Endodermal cell (in vitro differentiated cells): Measurements from ENCODE around the gene PPP4R1. TPM values are rescaled to one million over a fixed set of nuclear protein-coding genes. Genes with fewer than 3 reads are reported as not detected.

ENCODE experiments used
- DNase-seq: peaks from one replicate; pipeline ENCODE4 v3.0.0-alpha.2; 2017
- H3K27ac ChIP-seq: 2 replicates; pipeline ENCODE4 v1.5.1; 2013; ENCODE audit warnings: mild to moderate bottlenecking, low read depth, low read length, moderate library complexity
- H3K27me3 ChIP-seq: 2 replicates; pipeline ENCODE4 v1.6.1; 2013; ENCODE audit warnings: mild to moderate bottlenecking, low read length, moderate library complexity; ENCODE audit not compliant: insufficient read depth, control insufficient read depth, poor library complexity, severe bottlenecking
- H3K36me3 ChIP-seq: 2 replicates; pipeline ENCODE4 v1.7.0; 2013; ENCODE audit warnings: mild to moderate bottlenecking, low read length, moderate library complexity; ENCODE audit not compliant: control insufficient read depth, insufficient read depth
- H3K4me1 ChIP-seq: one replicate; pipeline ENCODE4 v1.7.0; 2013; ENCODE audit warnings: low read length; ENCODE audit not compliant: control insufficient read depth, insufficient read depth
- H3K4me3 ChIP-seq: 2 replicates; pipeline ENCODE4 v1.5.1; 2013; ENCODE audit warnings: mild to moderate bottlenecking, low read length, moderate library complexity
- H3K9ac ChIP-seq: 2 replicates; pipeline ENCODE4 v1.6.1; 2013; ENCODE audit warnings: mild to moderate bottlenecking, low read length, moderate library complexity; ENCODE audit not compliant: poor library complexity, severe bottlenecking; ENCODE audit errors: extremely low read depth
- H3K9me3 ChIP-seq: 2 replicates; pipeline ENCODE4 v1.6.1; 2013; ENCODE audit warnings: mild to moderate bottlenecking, low read length, moderate library complexity; ENCODE audit not compliant: control insufficient read depth
- H3K27ac Mint-ChIP-seq: 2 replicates; pipeline ENCODE4 v1.8.0; 2020; ENCODE audit warnings: mixed read lengths
- H3K27me3 Mint-ChIP-seq: 2 replicates; pipeline ENCODE4 v1.8.0; 2021; ENCODE audit warnings: mild to moderate bottlenecking, mixed read lengths; ENCODE audit not compliant: insufficient read depth
- H3K36me3 Mint-ChIP-seq: 2 replicates; pipeline ENCODE4 v1.8.0; 2020; ENCODE audit warnings: low read depth, mixed read lengths
- H3K4me1 Mint-ChIP-seq: 2 replicates; pipeline ENCODE4 v1.8.0; 2020; ENCODE audit warnings: mixed read lengths
- H3K4me3 Mint-ChIP-seq: 2 replicates; pipeline ENCODE4 v1.8.0; 2020; ENCODE audit warnings: mild to moderate bottlenecking, moderate library complexity, mixed read lengths
- H3K9me3 Mint-ChIP-seq: 2 replicates; pipeline ENCODE4 v1.8.0; 2020; ENCODE audit warnings: mild to moderate bottlenecking, mixed read lengths
- CTCF ChIP-seq: fragments of 200-600 bp; sonication (generic); conservative IDR thresholded peaks from 2 replicates; pipeline ENCODE4 v1.5.0; 2021; ENCODE audit warnings: antibody characterized with exemption, mild to moderate bottlenecking
- WGBS, 2 experiments: methylation state at CpG; one replicate each; pipeline versions ENCODE4 v1.1.5 to v1.1.7; 2013; ENCODE audit warnings: missing lambda C conversion rate in 2 of 2, mixed read lengths in 1 of 2; ENCODE audit not compliant: insufficient coverage in 1 of 2, insufficient read length in 1 of 2; 5-methylcytosine and 5-hydroxymethylcytosine counted together
- total RNA-seq, 2 donors: library from RNA; stranded (reverse); fragmentation: NEBNext Ultra II Directional in 1 of 2; extraction: Animal tissue kit (Norgen Biotek cat#: 25700) in 1 of 2; gene quantifications; 2 replicates in 1 of 2; 3 replicates in 1 of 2; pipeline ENCODE4 v1.2.1, GENCODE V29; 2021

PPP4R1 gene
- total RNA-seq, 2 donors from 2014 or later = 85.8 to 116 TPM

GRCh38 chr18:9571546-9571945, 42.8 kb downstream of the PPP4R1 start:
- DNase-seq = no peak
- Mint-ChIP-seq H3K4me1 (peaks cover 11% of the 10 kb centered on the region), H3K9me3 (no peaks in the 10 kb centered on the region), H3K36me3 (peaks cover 45% of the 10 kb centered on the region), H3K27me3 (no peaks in the 10 kb centered on the region), H3K4me3 (no peak overlapping the region), H3K27ac (no peak overlapping the region)
- Histone ChIP-seq H3K27ac (no peak overlapping the region), H3K4me1 (no peaks in the 10 kb centered on the region), H3K36me3 (peaks cover 92% of the 10 kb centered on the region), H3K9ac (no peak overlapping the region), H3K27me3 (no peaks in the 10 kb centered on the region), H3K4me3 (no peak overlapping the region), H3K9me3 (no peaks in the 10 kb centered on the region)
- no peak for TF ChIP-seq CTCF
- 89 to 97% methylated on average over 3 of the region's 3 CpGs for WGBS, 2 experiments

DNA sequence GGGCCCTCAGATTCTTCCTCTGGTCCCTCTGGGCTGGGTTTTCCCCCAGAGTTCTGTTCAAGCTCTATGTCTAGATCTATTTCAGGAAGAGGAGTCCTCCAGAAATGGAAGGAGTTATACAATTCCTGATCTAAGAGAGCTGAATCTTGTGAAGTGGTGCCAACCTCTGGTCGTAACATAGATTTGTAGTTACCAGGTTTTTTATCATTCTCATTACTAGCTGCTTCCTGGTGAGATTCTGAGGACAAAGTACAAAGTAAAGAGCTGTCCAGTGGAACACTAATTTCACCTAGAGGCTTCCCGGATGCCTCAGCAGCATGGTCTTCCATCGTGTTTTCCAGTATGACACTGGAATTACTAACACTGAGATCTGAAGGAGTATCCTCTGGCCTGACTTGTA, 44.1 kb downstream of the PPP4R1 start:
- Mint-ChIP-seq H3K36me3 (peaks cover 45% of the 10 kb centered on the region), H3K27me3 (no peaks in the 10 kb centered on the region), H3K9me3 (no peaks in the 10 kb centered on the region), H3K27ac (no peak overlapping the region), H3K4me1 (peaks cover 6% of the 10 kb centered on the region), H3K4me3 (no peak overlapping the region)
- no peak for TF ChIP-seq CTCF
- Histone ChIP-seq H3K9ac (no peak overlapping the region), H3K4me3 (no peak overlapping the region), H3K27ac (no peak overlapping the region), H3K4me1 (no peaks in the 10 kb centered on the region), H3K9me3 (no peaks in the 10 kb centered on the region), H3K27me3 (no peaks in the 10 kb centered on the region), H3K36me3 (peaks cover 89% of the 10 kb centered on the region)
- DNase-seq = no peak
- WGBS, 2 experiments = 93 to 97% methylated on average over 2 to 3 of the region's 3 CpGs

GRCh38 chr18:9569178-9569577, 45.2 kb downstream of the PPP4R1 start:
- Mint-ChIP-seq H3K4me3 (no peak overlapping the region), H3K4me1 (no peaks in the 10 kb centered on the region), H3K9me3 (no peaks in the 10 kb centered on the region), H3K27me3 (no peaks in the 10 kb centered on the region), H3K36me3 (peaks cover 45% of the 10 kb centered on the region), H3K27ac (no peak overlapping the region)
- DNase-seq = no peak
- H3K9me3 ChIP-seq = no peaks in the 10 kb centered on the region
- H3K9ac ChIP-seq = no peak overlapping the region
- H3K36me3 ChIP-seq = peaks cover 86% of the 10 kb centered on the region
- no peak overlapping the region for H3K4me3 ChIP-seq
- H3K27ac ChIP-seq = no peak overlapping the region
- no peak for TF ChIP-seq CTCF
- H3K4me1 ChIP-seq = no peaks in the 10 kb centered on the region
- H3K27me3 ChIP-seq = no peaks in the 10 kb centered on the region
- 91 to 100% methylated on average over 2 to 7 of the region's 8 CpGs for WGBS, 2 experiments
